ENCODE data around the gene CCDC93.

The CCDC93 gene

GRCh38 chr2:118013724-118014491 lies at the start of gene CCDC93:
CCDC93 (minus strand) TSS chr2:118014070; CDS start chr2:118013995, 75 bp downstream.
- peak; percentile 94 for DNase-seq

DNA sequence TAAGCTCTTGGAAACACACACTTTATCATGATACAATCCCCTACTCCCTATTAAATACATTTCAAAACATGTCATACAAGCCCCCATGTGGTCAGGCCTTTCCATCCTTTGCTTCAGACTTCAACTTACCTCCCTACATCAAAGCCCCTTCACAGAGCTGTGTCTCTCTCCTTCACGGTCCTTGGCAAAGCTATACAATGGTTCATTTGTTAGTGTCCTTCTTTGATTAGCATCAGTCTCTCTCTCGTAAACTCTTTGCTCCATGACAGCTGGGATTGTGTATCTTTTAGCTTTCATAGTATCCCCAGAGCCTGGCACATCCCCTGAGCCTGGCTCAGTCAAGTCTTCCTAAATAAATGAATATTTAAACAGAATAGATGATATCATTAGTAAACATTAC lies 48.8 kb upstream of the CCDC93 start:
- DNase-seq: no peak

- DNase-seq: no peak
These were observed 48.2 kb upstream of the CCDC93 start for GRCh38 chr2:118062048-118062447.

- peak; percentile 87 for DNase-seq
These were observed 47.5 kb upstream of the CCDC93 start for GRCh38 chr2:118061135-118061955.

DNA sequence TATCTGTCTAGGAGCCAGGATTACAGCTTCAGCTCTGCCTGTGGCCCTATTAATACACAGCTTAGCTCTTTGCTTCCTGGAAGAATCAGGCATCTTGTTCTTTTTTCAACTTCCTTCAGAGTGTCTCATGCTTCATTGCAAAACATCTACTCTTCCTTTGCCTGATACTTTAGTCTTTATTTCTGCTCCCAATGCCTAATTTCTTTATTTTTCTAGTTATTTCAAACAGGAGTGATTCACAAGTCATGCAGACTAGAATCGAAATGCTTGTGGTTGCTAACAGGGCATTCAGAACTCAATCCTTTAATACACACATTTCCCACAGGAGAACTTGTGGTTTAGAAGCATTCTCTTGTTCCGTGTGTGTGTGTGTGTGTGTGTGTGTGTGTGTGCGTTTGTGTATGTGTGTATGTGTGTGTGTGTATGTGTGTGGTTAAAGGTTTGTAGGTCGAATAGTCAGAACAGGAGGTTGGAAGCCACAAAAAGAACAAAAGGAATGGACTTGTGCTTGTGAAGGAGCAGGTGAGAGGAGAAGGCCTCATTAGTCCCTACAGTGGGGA lies 46.1 kb upstream of the CCDC93 start:
- peak; percentile 35 for DNase-seq

GRCh38 chr2:118058951-118059350 lies 45.1 kb upstream of the CCDC93 start:
- no peak for DNase-seq

- no peak for DNase-seq
These were observed 42.9 kb upstream of the CCDC93 start for GRCh38 chr2:118056801-118057200.

DNA sequence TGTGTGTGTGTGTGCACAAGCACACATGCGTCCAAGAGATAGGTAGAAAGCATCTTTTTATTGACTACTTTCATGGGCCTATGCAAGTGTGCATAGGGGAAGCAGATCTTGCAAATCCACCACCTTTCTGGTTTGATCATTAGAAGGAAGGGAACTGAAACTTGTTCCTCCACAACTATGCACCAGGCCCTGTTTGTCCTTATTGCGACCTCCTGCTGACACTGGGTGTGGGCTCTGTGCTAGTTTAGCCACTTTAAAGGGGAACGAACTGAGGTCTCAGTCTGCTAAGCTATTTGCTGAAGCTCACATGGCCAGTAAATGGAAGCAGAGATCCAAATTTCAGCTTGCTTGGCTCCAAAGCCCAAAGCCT lies 42.3 kb upstream of the CCDC93 start:
- DNase-seq: peak; percentile 78

DNA sequence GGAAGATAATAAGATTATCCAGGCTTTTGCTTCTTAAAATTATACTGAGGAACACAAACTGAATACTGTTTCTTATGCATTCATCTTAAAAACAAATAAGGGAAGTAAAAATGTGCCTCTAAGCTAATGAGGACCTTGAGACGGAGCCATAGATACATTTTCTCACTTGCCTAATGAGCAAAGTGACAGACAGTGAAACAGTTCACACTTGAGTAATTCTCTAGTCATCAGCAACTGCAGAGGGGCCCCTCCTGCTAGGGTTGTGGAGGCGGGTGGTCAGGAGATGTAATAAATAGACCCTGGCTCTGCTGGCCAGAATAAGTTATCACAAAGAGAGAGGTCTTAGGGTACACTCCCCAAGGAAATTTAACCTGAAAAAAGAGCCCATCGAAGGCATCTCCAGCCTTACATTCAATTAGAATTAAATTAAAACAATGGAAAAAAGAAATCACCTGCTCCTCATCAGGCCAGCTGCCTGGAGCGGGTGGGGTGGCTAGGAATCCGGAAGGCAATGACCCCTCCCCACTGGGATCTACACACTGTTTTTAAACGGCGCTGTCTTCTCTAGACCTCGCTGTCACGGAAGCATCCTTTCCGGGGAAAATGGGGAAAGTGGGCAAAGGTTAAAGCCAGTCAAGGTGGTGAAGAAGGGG lies 41.8 kb upstream of the CCDC93 start:
- DNase-seq: peak; percentile 45

DNA sequence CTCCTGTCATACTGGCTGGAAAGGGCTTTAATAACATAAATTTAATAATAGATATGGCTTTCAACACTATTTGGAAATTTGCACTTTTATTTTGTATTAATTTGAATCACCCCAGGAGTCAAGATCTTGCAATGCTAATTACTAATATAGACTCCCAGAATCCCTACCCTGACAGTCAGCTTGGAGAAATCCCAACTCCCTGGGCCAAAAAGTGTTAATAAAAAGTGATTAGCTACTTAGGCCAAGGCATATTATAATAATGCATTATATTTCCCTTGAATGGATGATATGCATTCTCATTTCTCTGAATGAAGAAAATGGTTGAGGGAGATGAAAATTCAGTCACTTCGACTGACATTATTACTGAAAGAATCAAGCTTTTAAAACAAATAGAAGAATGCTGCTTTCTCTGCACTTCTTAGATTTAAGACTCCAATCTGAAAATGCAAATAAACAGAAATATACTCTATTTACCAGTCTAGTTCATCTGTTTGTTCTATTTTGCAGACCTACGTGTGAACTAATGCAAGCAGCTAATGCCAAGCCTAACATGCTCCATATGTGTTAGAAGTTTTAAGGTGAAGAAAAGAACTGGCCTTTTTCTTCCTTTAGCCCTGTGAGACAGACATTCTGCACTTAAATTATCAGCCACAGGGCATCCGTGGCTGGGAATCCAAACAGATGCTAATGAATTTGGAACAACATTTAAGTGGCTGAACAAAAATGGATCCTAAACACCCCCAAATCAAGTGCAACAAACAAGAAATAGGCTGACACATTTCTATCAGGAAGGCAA lies 40.5 kb upstream of the CCDC93 start:
- no peak for DNase-seq

DNA sequence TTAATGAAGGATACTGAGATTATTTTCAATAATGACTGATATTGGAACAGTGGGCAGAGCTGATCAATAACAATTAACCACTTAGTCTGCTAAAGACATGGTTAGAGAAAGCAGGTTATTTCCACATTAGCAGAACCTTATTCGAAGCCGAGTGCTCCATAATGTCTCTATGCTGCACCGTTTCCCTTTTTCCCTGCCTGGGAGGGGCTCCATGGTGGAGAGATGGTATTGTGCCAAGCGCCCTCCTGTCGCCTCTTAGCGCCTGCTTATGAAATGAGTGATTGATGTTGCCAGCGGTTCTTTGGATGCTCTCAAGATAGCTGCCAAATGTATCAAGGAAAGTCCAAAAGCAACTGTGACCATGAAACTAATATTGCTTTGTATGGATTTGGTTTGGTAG lies 39.8 kb upstream of the CCDC93 start:
- DNase-seq: no peak

- DNase-seq: no peak
These were observed 38.6 kb upstream of the CCDC93 start for GRCh38 chr2:118052474-118052873.

- DNase-seq: no peak
These were observed 38.0 kb upstream of the CCDC93 start for GRCh38 chr2:118051826-118052358.

GRCh38 chr2:118050974-118051373 lies 37.1 kb upstream of the CCDC93 start:
- DNase-seq: no peak

GRCh38 chr2:118050386-118050785 lies 36.5 kb upstream of the CCDC93 start:
- no peak for DNase-seq

- DNase-seq: no peak
These were observed 35.9 kb upstream of the CCDC93 start for GRCh38 chr2:118049816-118050140.

GRCh38 chr2:118049140-118049815 lies 35.4 kb upstream of the CCDC93 start:
- DNase-seq: no peak

DNA sequence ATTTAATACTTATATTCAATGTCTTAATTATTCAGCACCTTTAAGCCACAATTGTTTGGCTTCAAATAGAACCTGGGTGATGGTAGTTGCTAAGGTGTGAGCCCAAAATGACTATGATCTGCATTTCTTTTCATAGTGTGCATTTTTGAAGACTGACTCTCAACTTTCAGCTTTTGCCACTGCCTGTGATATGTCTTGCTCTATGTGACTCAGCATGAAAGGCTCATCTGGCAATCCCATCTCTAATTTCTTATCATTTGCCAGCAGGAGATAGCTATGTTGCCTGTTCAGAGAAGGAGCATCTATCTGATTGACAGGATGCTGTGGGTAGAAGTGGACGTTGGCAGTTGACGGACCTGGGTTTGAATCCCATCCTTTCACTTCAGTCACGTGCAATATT lies 34.5 kb upstream of the CCDC93 start:
- DNase-seq: no peak

DNA sequence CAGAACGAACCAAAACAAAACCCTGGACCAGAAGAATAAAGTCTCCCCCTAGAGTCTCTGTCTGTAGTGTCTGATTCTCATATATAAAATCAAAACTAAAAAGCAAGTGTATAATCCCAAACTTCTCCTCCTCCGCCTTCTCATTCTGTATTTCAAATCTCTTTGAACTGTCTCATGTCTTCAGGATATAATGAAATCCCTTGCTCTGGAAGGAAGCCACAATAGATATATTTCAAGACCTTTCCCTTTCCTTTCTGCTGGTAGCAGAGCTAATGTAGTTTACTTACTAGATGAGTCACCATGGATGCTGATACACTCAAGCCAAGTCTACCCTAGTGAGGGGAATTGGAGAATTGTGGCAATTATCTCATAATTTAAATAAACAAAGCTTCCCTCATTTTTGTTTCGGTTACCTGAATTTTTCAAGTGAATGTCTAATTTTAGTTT lies 33.5 kb upstream of the CCDC93 start:
- peak; percentile 52 for DNase-seq

- DNase-seq: peak; percentile 68
These were observed 32.9 kb upstream of the CCDC93 start for GRCh38 chr2:118046634-118047210.

GRCh38 chr2:118045286-118045685 lies 31.4 kb upstream of the CCDC93 start:
- DNase-seq: no peak
